ENCODE measurements around the gene C1QL4.
"Not testable (repeated sequence)": the region's sequence is repeated elsewhere in the genome, so short reads cannot be mapped to it uniquely, and the experiment has no call there.

C1QL4 gene

GRCh38 chr12:49301760-49302159 is 35.2 kb downstream of the C1QL4 start:
- peak; percentile 79 for DNase-seq (ENCODE audit: low spot score)

DNA sequence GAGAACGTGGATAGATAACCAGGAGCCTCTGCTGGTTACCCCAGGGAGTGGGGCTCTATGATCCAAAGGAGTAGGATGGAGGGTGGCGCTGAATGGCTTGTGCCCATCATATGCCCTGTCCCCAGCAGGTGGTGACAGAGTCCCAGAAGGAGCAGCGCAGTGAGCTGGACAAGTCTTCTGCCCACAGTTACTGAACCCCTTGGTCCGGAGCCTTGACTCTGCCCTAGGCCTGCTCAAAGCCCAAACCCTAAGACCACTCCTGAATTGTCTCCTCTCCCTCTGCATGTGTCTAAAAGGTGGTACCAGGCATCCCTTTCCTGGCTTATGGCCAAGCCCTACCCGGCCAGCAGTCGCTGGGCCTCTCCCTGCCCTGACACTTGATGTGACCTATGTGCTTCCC is 38.8 kb downstream of the C1QL4 start:
- DNase-seq (ENCODE audit: low spot score) = no peak

DNA sequence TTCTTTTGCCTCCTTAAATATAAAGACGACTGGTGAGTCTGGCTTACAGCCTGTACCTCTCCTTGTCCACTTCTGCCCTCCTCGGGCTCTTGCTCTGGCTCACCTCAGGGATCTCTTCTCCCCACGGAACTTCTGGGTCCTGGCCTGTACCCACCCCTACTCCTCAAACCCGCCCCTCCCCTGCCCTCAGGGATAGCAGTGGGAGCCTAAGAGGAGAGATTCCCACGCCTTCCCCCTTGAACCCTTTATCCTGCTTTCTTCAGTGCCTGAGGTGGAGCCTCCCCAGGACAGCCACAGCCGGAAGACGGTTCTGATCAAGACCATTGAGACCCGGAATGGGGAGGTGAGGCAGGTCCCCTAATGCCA is 39.3 kb downstream of the C1QL4 start:
- DNase-seq (ENCODE audit: low spot score) = no peak

GRCh38 chr12:49296836-49297694 is 39.9 kb downstream of the C1QL4 start:
- peak; percentile 47 for DNase-seq (ENCODE audit: low spot score)

DNA sequence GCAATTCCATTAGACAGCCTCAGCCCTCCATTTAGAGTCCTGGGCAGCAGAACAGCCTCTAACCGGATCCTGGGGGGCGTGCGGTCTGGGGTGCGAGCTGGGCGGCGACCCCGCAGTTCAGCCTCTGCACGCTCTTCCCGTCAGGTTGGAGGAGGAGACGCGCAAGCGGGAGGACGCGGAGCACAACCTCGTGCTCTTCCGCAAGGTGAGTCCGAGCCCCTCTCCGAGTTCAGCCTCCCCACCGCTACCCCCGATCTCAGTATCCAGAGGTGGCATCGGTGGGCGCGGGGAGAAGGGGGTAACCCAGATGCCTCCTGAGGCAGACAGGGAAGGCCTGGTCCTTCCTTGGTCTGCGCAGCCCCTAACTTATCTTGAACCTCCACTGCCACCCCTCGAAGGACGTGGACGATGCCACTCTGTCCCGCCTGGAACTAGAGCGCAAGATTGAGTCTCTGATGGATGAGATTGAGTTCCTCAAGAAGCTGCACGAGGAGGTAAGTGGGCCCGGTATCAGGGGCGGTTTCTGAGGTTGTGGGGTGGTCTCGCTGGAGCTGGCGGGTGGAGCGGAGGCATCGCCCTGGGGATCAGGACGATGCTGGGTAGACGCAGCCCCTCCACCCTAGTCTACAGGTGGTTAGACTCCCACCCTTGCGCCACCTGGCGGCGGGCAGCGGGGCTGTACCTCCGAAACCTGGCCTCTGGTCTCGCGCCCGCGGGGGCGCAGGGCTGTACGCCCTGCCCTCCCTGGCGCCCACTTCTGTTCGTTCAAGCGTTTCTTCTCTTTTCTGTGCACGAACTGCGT is 40.8 kb downstream of the C1QL4 start:
- peak; percentile 68 for DNase-seq (ENCODE audit: low spot score)

- DNase-seq (ENCODE audit: low spot score) = no peak
Observed at GRCh38 chr12:49295082-49295936, 41.7 kb downstream of the C1QL4 start, which contains the start of gene PRPH. TSS of gene PRPH (plus strand) at chr12:49295147. CDS start at chr12:49295201, 54 bp downstream.

GRCh38 chr12:49294804-49295081 is 42.2 kb downstream of the C1QL4 start:
- DNase-seq (ENCODE audit: low spot score) = no peak

- DNase-seq (ENCODE audit: low spot score) = no peak
Observed at GRCh38 chr12:49294086-49294803, 42.7 kb downstream of the C1QL4 start.

GRCh38 chr12:49293056-49293956 is 43.7 kb downstream of the C1QL4 start:
- DNase-seq (ENCODE audit: low spot score) = no peak

GRCh38 chr12:49292729-49293055 is 44.3 kb downstream of the C1QL4 start:
- DNase-seq (ENCODE audit: low spot score) = no peak

GRCh38 chr12:49288922-49289555 is 47.9 kb downstream of the C1QL4 start:
- no peak for DNase-seq (ENCODE audit: low spot score)

DNA sequence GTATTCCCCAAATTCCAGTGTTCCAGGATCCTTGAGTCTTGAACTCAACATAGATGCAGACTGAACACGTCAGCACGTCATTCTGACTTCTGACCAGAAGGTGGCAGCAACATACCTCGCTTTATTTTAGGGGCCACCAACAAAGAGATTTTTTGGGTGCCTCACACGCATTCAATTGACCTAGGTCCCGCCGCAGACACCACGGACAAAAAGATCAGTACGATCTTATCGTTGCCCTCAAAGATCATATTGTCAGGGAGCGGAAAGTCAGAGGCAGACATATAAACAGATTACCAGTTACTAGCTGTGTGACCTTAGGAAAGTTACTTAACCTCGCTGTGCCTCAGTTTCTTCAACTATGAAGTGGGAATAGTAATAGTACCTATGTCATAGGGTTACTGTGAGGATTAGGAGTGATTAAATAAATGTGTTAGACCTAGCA is 48.6 kb downstream of the C1QL4 start:
- DNase-seq (ENCODE audit: low spot score) = peak; percentile 78

DNA sequence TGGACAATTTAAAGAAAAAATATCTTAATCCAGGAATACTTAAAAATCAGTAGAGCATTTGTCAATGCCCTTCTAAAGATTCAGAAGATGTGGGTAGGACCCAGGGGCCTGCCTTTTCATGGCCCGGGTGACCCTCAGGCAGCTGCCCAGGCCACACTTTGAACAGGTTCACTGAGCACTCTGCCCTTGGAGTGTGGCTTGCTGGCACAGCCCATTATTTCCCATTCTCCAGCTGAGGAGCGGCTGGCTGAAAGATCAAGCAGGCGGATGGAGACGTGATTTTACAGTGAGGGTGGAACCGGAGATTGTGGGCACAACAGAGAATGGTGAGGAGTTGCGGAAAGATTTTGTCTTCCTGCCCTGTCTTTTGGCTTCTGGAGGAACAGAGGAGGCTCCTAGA is 49.1 kb downstream of the C1QL4 start:
- no peak for DNase-seq (ENCODE audit: low spot score)

- no peak for DNase-seq (ENCODE audit: low spot score)
Observed at GRCh38 chr12:49284672-49285071, 52.3 kb downstream of the C1QL4 start.

DNA sequence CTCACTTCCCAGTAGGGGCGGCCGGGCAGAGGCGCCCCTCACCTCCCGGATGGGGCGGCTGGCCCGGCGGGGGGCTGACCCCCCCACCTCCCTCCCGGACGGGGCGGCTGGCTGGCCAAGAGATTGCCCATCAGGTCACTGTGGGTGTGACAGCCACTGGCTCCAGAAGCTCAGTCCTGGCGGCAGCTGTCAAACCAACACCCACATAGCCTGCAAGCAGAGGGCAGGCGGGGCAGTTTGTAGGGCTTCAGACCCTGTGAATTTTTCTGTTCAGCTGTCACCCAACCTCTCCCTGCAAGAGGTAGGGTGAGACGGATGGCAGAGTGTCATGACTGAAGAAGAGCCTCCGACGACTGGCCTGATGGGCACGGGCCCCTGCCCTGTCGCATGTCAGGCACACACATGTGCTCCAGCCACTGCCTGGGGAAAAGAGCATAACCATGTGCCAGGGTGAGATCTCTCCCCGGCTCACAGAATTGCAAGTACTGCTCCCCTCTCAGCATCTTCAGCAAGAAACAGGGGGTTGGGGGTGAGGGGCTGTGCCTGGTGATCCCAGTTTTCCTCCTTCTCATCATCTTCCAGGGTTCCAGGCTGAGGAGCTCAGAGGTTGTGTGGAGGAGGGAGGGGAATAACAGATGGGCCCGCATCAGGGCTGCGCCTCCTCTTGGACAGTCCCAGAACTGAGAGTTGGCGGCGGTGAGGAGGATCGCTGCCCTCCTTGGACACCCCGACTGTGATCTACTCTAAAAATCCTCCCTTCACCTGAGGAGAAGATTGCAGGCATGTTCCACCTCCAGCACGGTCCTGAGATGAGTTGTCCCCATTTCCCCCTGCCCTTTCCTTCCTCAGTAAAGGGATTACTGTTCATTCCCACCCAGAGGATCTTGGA is 53.2 kb downstream of the C1QL4 start:
- DNase-seq (ENCODE audit: low spot score) = no peak

DNA sequence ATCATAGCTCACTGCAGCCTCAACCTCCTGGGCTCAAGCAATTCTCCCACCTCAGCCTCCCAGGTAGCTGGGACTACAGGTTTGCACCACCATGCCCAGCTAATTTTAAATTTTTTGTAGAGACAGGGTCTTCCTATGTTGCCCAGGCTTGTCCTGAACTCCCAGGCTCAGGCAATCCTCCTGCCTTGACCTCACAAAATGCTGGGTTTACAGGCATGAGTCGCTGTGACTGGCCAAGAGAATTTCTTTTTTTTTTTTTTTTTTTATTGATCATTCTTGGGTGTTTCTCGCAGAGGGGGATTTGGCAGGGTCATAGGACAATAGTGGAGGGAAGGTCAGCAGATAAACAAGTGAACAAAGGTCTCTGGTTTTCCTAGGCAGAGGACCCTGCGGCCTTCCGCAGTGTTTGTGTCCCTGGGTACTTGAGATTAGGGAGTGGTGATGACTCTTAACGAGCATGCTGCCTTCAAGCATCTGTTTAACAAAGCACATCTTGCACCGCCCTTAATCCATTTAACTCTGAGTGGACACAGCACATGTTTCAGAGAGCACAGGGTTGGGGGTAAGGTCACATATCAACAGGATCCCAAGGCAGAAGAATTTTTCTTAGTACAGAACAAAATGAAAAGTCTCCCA is 54.1 kb downstream of the C1QL4 start:
- DNase-seq (ENCODE audit: low spot score) = not testable (repeated sequence)

All from activated CD4-positive, alpha-beta T cell treated with anti-CD3 and anti-CD28 coated beads, Interleukin-2, Interleukin-4, amounts not matched to agents 100 ng/mL and 50 ng/mL, durations not matched to agents 16 hours and 8 hours (primary cell).